ENCODE measurements around the gene C20orf144.

- TF ChIP-seq, protein P1, sequence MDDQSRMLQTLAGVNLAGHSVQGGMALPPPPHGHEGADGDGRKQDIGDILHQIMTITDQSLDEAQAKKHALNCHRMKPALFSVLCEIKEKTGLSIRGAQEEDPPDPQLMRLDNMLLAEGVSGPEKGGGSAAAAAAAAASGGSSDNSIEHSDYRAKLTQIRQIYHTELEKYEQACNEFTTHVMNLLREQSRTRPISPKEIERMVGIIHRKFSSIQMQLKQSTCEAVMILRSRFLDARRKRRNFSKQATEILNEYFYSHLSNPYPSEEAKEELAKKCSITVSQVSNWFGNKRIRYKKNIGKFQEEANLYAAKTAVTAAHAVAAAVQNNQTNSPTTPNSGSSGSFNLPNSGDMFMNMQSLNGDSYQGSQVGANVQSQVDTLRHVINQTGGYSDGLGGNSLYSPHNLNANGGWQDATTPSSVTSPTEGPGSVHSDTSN (IDR thresholded peaks at IDR 0.05), result no peak
- TF ChIP-seq, protein P2, sequence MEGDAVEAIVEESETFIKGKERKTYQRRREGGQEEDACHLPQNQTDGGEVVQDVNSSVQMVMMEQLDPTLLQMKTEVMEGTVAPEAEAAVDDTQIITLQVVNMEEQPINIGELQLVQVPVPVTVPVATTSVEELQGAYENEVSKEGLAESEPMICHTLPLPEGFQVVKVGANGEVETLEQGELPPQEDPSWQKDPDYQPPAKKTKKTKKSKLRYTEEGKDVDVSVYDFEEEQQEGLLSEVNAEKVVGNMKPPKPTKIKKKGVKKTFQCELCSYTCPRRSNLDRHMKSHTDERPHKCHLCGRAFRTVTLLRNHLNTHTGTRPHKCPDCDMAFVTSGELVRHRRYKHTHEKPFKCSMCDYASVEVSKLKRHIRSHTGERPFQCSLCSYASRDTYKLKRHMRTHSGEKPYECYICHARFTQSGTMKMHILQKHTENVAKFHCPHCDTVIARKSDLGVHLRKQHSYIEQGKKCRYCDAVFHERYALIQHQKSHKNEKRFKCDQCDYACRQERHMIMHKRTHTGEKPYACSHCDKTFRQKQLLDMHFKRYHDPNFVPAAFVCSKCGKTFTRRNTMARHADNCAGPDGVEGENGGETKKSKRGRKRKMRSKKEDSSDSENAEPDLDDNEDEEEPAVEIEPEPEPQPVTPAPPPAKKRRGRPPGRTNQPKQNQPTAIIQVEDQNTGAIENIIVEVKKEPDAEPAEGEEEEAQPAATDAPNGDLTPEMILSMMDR (IDR thresholded peaks at IDR 0.05), result no peak
- no peak for TF ChIP-seq SMC3 (IDR thresholded peaks at IDR 0.05)
- TF ChIP-seq POLR2A (IDR thresholded peaks at IDR 0.05; ENCODE audit: low read length), result no peak
- TF ChIP-seq MYC (IDR thresholded peaks at IDR 0.05; ENCODE audit: borderline replicate concordance, low read length), result no peak
- no peak for TF ChIP-seq MAFK (IDR thresholded peaks at IDR 0.05; ENCODE audit: partially characterized antibody)
- TF ChIP-seq RNF2 (IDR thresholded peaks at IDR 0.05; ENCODE audit: borderline replicate concordance, low read depth), result no peak
- no peak for TF ChIP-seq RCOR1 (IDR thresholded peaks at IDR 0.05; ENCODE audit: low read depth, low read length)
These were observed 18.6 kb downstream of the C20orf144 start for GRCh38 chr20:33680686-33681085.

Data from A549 (cell line).